ENCODE data around the gene TPSAB1.
"Not testable (repeated sequence)": the region's sequence is repeated elsewhere in the genome, so short reads cannot be mapped to it uniquely, and the experiment has no call there.

Gene TPSAB1

DNA sequence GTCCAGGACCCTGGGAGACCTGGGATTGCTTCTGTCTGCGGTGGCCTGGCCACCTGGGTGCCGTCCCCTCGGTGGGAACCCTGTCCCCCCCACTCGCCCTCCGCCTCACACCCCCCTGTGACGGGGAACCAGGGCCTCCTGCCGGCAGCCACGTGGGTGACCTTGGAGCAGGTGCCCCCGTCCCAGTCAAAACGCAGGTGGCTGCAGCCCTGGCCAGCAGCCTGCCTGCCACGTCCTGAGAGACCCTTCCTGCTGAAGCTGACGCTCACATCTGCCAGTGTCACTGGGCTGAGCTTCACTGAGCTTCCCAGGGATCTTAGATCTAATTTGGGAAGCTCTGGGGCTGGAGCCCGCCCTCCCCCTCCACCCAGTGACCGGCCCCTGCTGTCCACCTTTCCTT lies 13.8 kb upstream of the TPSAB1 start:
- H3K4me1 ChIP-seq (ENCODE audit: control insufficient read depth, insufficient read depth, low read length); H3K4me3 ChIP-seq (ENCODE audit: low read depth, low read length); H3K9ac ChIP-seq (ENCODE audit: low read depth, low read length); H3K27ac ChIP-seq (ENCODE audit: low read depth, low read length); H3K27me3 ChIP-seq (ENCODE audit: control insufficient read depth, insufficient read depth, low read length); H3K36me3 ChIP-seq (ENCODE audit: control insufficient read depth, insufficient read depth, low read length); H3K9me3 ChIP-seq (ENCODE audit: control insufficient read depth, insufficient read depth, low read length): not testable (repeated sequence)

DNA sequence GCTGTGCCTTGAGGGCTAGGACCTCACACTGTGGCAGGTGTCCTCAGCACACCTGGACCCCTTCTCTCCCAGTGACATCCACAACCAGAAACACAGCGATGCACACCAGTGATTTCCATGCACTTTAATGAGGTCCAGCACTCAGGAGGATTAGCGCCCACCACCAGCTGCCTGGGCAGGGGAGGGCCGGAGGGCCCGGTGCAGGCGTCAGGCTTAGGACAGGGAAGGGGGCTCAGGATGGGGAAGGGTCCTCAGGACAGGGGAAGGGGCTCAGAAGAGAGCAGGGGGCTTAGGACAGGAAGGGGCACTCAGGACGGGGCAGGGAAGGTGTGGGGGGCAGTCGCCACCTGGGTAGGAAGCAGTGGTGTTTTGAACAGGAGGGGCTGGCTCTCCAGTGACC lies 12.3 kb upstream of the TPSAB1 start:
- H3K9ac ChIP-seq (ENCODE audit: low read depth, low read length): not testable (repeated sequence)

GRCh38 chr16:1229476-1229875 lies 11.0 kb upstream of the TPSAB1 start:
- H3K4me1 ChIP-seq (ENCODE audit: control insufficient read depth, insufficient read depth, low read length); H3K27me3 ChIP-seq (ENCODE audit: control insufficient read depth, insufficient read depth, low read length); H3K9ac ChIP-seq (ENCODE audit: low read depth, low read length); H3K27ac ChIP-seq (ENCODE audit: low read depth, low read length); H3K4me3 ChIP-seq (ENCODE audit: low read depth, low read length); H3K36me3 ChIP-seq (ENCODE audit: control insufficient read depth, insufficient read depth, low read length); H3K9me3 ChIP-seq (ENCODE audit: control insufficient read depth, insufficient read depth, low read length): not testable (repeated sequence)

More for the DNA sequence above, 12.3 kb upstream of the TPSAB1 start:
- not testable (repeated sequence) for H3K27ac ChIP-seq (ENCODE audit: low read depth, low read length); H3K4me3 ChIP-seq (ENCODE audit: low read depth, low read length); H3K27me3 ChIP-seq (ENCODE audit: control insufficient read depth, insufficient read depth, low read length); H3K4me1 ChIP-seq (ENCODE audit: control insufficient read depth, insufficient read depth, low read length); H3K9me3 ChIP-seq (ENCODE audit: control insufficient read depth, insufficient read depth, low read length); H3K36me3 ChIP-seq (ENCODE audit: control insufficient read depth, insufficient read depth, low read length)

DNA sequence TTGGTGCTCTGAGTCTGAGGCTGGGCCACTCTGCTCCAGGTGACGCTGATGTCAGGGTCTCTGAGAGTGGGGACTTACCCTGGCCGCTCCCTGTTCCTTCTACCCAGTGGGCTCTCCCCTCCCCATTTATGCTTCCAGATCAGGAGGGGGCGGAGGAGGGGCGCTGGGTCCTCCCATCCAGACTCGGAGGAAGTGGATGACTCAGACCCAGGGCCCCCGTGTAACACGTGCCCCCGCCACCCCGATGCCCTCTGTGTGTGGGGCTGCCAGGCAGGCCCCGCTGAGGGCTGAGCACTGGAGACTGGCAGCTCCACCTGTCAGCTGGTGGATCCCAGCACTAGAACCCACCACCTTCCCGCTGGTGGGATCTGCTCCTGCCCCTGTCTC lies 10.4 kb upstream of the TPSAB1 start, which contains the start of gene TPSB2:
TPSB2 (minus strand) TSS at position 101 of the 387 bp plus-strand sequence. CDS start 233 bp downstream, outside the sequence.
- H3K36me3 ChIP-seq (ENCODE audit: control insufficient read depth, insufficient read depth, low read length); H3K9ac ChIP-seq (ENCODE audit: low read depth, low read length); H3K27me3 ChIP-seq (ENCODE audit: control insufficient read depth, insufficient read depth, low read length); H3K4me3 ChIP-seq (ENCODE audit: low read depth, low read length); H3K4me1 ChIP-seq (ENCODE audit: control insufficient read depth, insufficient read depth, low read length); H3K9me3 ChIP-seq (ENCODE audit: control insufficient read depth, insufficient read depth, low read length); H3K27ac ChIP-seq (ENCODE audit: low read depth, low read length): not testable (repeated sequence)

DNA sequence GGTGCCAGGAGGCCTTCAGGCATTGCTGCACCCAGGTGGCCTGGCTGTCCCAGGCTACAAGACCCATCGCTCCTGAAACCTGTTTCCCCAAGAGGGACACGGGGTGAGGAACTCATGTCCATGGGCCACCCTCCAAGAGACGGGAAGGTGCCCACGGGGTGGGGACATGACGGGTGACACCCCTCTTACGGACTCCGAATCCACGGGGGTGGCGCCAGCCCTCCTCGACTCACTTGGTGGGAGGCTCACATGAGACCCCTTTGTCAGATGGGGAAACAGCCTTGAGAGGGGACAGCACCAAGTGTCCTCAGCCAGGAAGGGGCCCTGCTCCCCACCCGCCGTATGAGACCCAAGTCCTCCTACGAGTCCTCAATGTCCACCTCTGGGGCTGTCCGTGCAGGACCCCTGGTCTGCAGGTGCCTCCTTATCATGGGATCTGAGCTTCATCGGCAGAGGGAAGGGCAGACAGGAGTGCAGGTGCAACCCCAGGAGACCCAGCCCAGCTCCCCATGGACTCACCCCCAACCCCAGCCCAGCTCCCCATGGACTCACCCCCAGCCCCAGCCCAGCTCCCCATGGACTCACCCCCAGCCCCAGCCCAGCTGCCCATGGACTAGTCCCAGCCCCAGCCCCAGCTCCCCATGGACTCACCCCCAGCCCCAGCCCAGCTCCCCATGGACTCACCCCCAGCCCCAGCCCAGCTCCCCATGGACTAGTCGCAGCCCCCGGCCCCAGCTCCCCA lies 9.9 kb upstream of the TPSAB1 start:
- not testable (repeated sequence) for H3K4me1 ChIP-seq (ENCODE audit: control insufficient read depth, insufficient read depth, low read length); H3K36me3 ChIP-seq (ENCODE audit: control insufficient read depth, insufficient read depth, low read length); H3K27ac ChIP-seq (ENCODE audit: low read depth, low read length); H3K9ac ChIP-seq (ENCODE audit: low read depth, low read length); H3K27me3 ChIP-seq (ENCODE audit: control insufficient read depth, insufficient read depth, low read length); H3K4me3 ChIP-seq (ENCODE audit: low read depth, low read length); H3K9me3 ChIP-seq (ENCODE audit: control insufficient read depth, insufficient read depth, low read length)

DNA sequence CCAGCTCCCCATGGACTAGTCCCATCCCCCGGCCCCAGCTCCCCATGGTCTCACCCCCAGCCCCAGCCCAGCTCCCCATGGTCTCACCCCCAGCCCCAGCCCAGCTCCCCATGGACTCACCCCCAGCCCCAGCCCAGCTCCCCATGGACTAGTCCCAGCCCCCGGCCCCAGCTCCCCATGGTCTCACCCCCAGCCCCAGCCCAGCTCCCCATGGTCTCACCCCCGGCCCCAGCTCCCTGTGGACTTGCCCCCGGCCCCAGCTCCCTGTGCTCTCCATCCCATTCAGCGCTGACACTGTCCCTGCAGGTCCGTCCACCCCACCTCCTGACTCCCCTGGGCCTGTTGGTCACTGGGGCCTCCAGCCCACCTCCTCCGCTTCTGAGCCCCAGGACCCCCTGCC lies 9.2 kb upstream of the TPSAB1 start:
- H3K36me3 ChIP-seq (ENCODE audit: control insufficient read depth, insufficient read depth, low read length); H3K9ac ChIP-seq (ENCODE audit: low read depth, low read length); H3K27me3 ChIP-seq (ENCODE audit: control insufficient read depth, insufficient read depth, low read length); H3K4me1 ChIP-seq (ENCODE audit: control insufficient read depth, insufficient read depth, low read length); H3K9me3 ChIP-seq (ENCODE audit: control insufficient read depth, insufficient read depth, low read length); H3K4me3 ChIP-seq (ENCODE audit: low read depth, low read length); H3K27ac ChIP-seq (ENCODE audit: low read depth, low read length): not testable (repeated sequence)

DNA sequence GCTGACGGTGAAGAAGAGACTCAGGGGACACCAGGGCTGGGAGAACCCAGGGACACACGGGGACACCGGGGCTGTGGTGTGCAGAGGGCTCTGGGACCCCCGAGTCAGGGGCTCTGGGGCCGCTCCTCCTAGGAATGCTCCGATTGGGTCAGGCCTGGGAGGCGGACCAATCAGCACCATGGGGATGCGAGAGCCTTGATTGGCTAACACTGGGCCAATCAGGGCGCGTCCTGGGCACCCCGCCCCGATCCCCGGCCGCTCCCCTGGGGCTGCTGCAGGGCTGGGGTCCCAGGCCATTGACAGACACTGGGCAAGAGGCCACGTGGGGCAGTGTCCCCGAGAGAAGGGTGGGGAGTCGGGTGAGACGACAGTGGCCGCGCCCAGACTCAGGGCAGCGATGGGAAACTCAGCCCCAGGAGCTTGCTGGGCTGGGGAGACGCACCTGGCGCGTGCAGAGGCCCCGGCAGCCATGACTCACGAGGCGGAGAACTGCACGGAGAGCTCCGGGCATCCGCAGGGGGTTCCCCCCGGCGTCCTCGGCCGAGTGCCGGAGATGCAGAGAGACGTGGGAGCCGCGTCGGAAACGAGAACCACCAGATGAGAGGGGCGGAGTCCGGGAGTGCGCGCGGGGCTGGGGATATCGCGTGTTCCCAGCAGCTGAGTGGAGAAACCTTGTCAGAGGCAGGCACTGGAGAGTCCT lies 8.3 kb upstream of the TPSAB1 start:
- not testable (repeated sequence) for H3K4me3 ChIP-seq (ENCODE audit: low read depth, low read length); H3K9ac ChIP-seq (ENCODE audit: low read depth, low read length); H3K9me3 ChIP-seq (ENCODE audit: control insufficient read depth, insufficient read depth, low read length); H3K36me3 ChIP-seq (ENCODE audit: control insufficient read depth, insufficient read depth, low read length); H3K4me1 ChIP-seq (ENCODE audit: control insufficient read depth, insufficient read depth, low read length); H3K27me3 ChIP-seq (ENCODE audit: control insufficient read depth, insufficient read depth, low read length); H3K27ac ChIP-seq (ENCODE audit: low read depth, low read length)

- not testable (repeated sequence) for H3K27me3 ChIP-seq (ENCODE audit: control insufficient read depth, insufficient read depth, low read length); H3K9ac ChIP-seq (ENCODE audit: low read depth, low read length); H3K27ac ChIP-seq (ENCODE audit: low read depth, low read length); H3K4me3 ChIP-seq (ENCODE audit: low read depth, low read length); H3K4me1 ChIP-seq (ENCODE audit: control insufficient read depth, insufficient read depth, low read length); H3K36me3 ChIP-seq (ENCODE audit: control insufficient read depth, insufficient read depth, low read length); H3K9me3 ChIP-seq (ENCODE audit: control insufficient read depth, insufficient read depth, low read length)
These were observed 3.8 kb upstream of the TPSAB1 start for GRCh38 chr16:1236659-1237058.

- Histone ChIP-seq H3K9ac (ENCODE audit: low read depth, low read length) (no peak overlapping the region), H3K27ac (ENCODE audit: low read depth, low read length) (no peak overlapping the region), H3K27me3 (ENCODE audit: control insufficient read depth, insufficient read depth, low read length) (no peaks in the 10 kb centered on the region), H3K36me3 (ENCODE audit: control insufficient read depth, insufficient read depth, low read length) (no peaks in the 10 kb centered on the region), H3K4me1 (ENCODE audit: control insufficient read depth, insufficient read depth, low read length) (no peaks in the 10 kb centered on the region), H3K9me3 (ENCODE audit: control insufficient read depth, insufficient read depth, low read length) (no peaks in the 10 kb centered on the region), H3K4me3 (ENCODE audit: low read depth, low read length) (no peak overlapping the region)
These were observed 2.5 kb upstream of the TPSAB1 start for GRCh38 chr16:1237990-1238389.

DNA sequence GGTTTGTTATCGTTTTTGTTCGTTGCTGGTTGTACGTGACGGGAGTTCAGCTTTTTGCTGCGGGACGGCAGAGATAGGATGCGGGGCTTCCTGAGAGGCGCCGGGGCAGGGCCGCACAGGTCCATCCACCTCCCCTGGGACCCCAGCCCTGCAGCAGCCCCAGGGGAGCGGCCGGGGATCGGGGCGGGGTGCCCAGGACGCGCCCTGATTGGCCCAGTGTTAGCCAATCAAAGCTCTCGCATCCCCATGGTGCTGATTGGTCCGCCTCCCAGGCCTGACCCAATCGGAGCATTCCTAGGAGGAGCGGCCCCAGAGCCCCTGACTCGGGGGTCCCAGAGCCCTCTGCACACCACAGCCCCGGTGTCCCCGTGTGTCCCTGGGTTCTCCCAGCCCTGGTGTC lies 1.6 kb upstream of the TPSAB1 start:
- H3K9me3 ChIP-seq (ENCODE audit: control insufficient read depth, insufficient read depth, low read length); H3K4me1 ChIP-seq (ENCODE audit: control insufficient read depth, insufficient read depth, low read length); H3K27me3 ChIP-seq (ENCODE audit: control insufficient read depth, insufficient read depth, low read length); H3K36me3 ChIP-seq (ENCODE audit: control insufficient read depth, insufficient read depth, low read length); H3K4me3 ChIP-seq (ENCODE audit: low read depth, low read length); H3K27ac ChIP-seq (ENCODE audit: low read depth, low read length); H3K9ac ChIP-seq (ENCODE audit: low read depth, low read length): not testable (repeated sequence)

DNA sequence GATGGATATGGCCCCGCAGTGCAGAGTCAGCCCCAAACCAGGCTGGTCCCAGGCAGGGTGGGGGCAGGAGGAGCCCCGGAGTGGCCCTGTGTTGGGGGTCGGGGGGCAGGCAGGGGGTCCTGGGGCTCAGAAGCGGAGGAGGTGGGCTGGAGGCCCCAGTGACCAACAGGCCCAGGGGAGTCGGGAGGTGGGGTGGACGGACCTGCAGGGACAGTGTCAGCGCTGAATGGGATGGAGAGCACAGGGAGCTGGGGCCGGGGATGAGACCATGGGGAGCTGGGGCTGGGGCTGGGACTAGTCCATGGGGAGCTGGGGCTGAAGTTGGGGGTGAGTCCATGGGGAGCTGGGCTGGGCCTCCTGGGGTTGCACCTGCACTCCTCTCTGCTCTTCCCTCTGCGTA lies 930 bp upstream of the TPSAB1 start:
- not testable (repeated sequence) for H3K27me3 ChIP-seq (ENCODE audit: control insufficient read depth, insufficient read depth, low read length); H3K9ac ChIP-seq (ENCODE audit: low read depth, low read length); H3K27ac ChIP-seq (ENCODE audit: low read depth, low read length); H3K4me3 ChIP-seq (ENCODE audit: low read depth, low read length); H3K9me3 ChIP-seq (ENCODE audit: control insufficient read depth, insufficient read depth, low read length); H3K4me1 ChIP-seq (ENCODE audit: control insufficient read depth, insufficient read depth, low read length); H3K36me3 ChIP-seq (ENCODE audit: control insufficient read depth, insufficient read depth, low read length)
